ENCODE results near the gene RPS19. TPM values are rescaled to one million over a fixed set of nuclear protein-coding genes. Genes with fewer than 3 reads are reported as not detected.

Gene RPS19
- total RNA-seq, 1 experiment from 2014 or later, result 2,593 TPM

GRCh38 chr19:41816761-41817160 lies 43.3 kb upstream of the RPS19 start:
- POLR2A ChIA-PET (ENCODE audit: unreplicated experiment), result no interaction called here
- H2AFZ ChIP-seq, result no peak overlapping the region
- CTCF ChIA-PET, result interaction anchor here (0.7 kb wide), 1 partner anchor 64 kb away, joined by 4 read pairs; no protein-coding TSS in a partner anchor
- H3F3A ChIP-seq (ENCODE audit: insufficient read depth, low read depth), result no peaks in the 10 kb centered on the region; the same call in 1 of the 2 replicates
- no TSS peak for BruUV-seq (replicated peaks)
- H3K79me2 ChIP-seq (ENCODE audit: low read depth), result no peaks in the 10 kb centered on the region
- H3K36me3 ChIP-seq (ENCODE audit: low read depth), result no peaks in the 10 kb centered on the region
- no peak for DNase-seq
- no peaks in the 10 kb centered on the region for H3K4me1 ChIP-seq (replicated peaks; ENCODE audit: insufficient read depth)
- H4K20me1 ChIP-seq (ENCODE audit: insufficient read depth), result no peaks in the 10 kb centered on the region
- no peak overlapping the region for H3K4me3 ChIP-seq
- intact Hi-C loops (cut with micrococcal nuclease; ENCODE audit: unreplicated experiment), result no loop called here
- H3K4me2 ChIP-seq, result no peak overlapping the region
- no peak overlapping the region for H3K27ac ChIP-seq
- no peaks in the 10 kb centered on the region for H3K27me3 ChIP-seq (ENCODE audit: insufficient read depth, low read depth)
- no peaks in the 10 kb centered on the region for H3K9me3 ChIP-seq (ENCODE audit: insufficient read depth, low read depth)
- H3K9me2 ChIP-seq (ENCODE audit: insufficient read depth), result no peaks in the 10 kb centered on the region
- TF ChIP-seq EZH2 (IDR thresholded peaks at IDR 0.05; ENCODE audit: low read depth) (no peak), CTCF (conservative IDR thresholded peaks at IDR 0.05) (no peak)

DNA sequence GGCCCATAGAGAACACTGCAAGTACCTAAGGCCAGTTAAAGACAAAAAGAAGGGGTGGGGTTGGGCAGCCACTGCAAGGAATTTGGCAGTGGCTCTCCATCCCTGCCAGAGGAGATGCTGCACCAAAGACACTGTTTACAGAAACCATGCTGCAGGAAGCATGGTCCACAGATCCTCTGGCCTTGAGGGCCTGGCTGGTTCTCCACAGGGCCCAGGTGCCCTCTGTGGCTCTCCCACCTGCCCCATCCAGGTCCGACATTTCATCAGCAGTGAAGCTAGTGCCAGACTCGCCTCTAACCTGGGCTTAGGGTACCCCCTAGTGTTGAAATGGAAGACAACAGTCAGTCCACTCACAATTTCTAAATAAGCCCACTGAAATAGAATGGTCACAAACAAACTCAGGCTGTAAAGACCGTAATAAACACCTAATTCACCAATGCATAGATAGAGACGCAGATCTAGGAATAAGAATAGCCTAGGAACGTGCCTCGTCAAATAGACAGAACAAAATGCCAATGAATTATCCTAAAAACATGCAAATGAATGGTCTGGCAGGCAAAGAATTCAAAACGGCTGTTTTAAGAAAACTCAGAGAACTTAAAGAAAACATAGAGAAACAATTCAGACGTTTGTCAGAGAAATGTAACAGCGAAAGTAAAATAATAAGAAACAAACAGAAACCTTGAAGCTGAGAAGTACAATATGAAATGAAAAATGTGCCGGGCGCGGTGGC lies 38.9 kb upstream of the RPS19 start:
- intact Hi-C loops (cut with micrococcal nuclease; ENCODE audit: unreplicated experiment), result loop anchor here (2.0 to 5.0 kb wide), 3 partner anchors 74 to 374 kb away; no protein-coding TSS in a partner anchor
- no peaks in the 10 kb centered on the region; the same call in 1 of the 2 replicates for H3F3A ChIP-seq (ENCODE audit: insufficient read depth, low read depth)
- POLR2A ChIA-PET (ENCODE audit: unreplicated experiment), result no interaction called here
- H3K27ac ChIP-seq, result no peak overlapping the region
- no peaks in the 10 kb centered on the region for H3K79me2 ChIP-seq (ENCODE audit: low read depth)
- 0 out of 2 replicates have a peak, but pooled peaks cover 5% of the 10 kb centered on the region for H3K27me3 ChIP-seq (ENCODE audit: insufficient read depth, low read depth)
- CTCF ChIA-PET, result interaction anchor here (0.6 to 0.9 kb wide), 3 partner anchors 26 to 180 kb away, joined by 3 to 5 read pairs (median 4); no protein-coding TSS in a partner anchor
- no peaks in the 10 kb centered on the region for H3K9me3 ChIP-seq (ENCODE audit: insufficient read depth, low read depth)
- BruUV-seq (replicated peaks), result no TSS peak
- no peak overlapping the region for H2AFZ ChIP-seq
- peak; percentile 45 to 47 for DNase-seq
- TF ChIP-seq EZH2 (IDR thresholded peaks at IDR 0.05; ENCODE audit: low read depth), result no peak
- TF ChIP-seq CTCF (conservative IDR thresholded peaks at IDR 0.05), result peak; percentile 87
- H4K20me1 ChIP-seq (ENCODE audit: insufficient read depth), result no peaks in the 10 kb centered on the region
- no peaks in the 10 kb centered on the region for H3K36me3 ChIP-seq (ENCODE audit: low read depth)
- no peak overlapping the region for H3K4me3 ChIP-seq
- no peaks in the 10 kb centered on the region for H3K4me1 ChIP-seq (replicated peaks; ENCODE audit: insufficient read depth)
- no peak overlapping the region for H3K4me2 ChIP-seq
- H3K9me2 ChIP-seq (ENCODE audit: insufficient read depth), result no peaks in the 10 kb centered on the region

DNA sequence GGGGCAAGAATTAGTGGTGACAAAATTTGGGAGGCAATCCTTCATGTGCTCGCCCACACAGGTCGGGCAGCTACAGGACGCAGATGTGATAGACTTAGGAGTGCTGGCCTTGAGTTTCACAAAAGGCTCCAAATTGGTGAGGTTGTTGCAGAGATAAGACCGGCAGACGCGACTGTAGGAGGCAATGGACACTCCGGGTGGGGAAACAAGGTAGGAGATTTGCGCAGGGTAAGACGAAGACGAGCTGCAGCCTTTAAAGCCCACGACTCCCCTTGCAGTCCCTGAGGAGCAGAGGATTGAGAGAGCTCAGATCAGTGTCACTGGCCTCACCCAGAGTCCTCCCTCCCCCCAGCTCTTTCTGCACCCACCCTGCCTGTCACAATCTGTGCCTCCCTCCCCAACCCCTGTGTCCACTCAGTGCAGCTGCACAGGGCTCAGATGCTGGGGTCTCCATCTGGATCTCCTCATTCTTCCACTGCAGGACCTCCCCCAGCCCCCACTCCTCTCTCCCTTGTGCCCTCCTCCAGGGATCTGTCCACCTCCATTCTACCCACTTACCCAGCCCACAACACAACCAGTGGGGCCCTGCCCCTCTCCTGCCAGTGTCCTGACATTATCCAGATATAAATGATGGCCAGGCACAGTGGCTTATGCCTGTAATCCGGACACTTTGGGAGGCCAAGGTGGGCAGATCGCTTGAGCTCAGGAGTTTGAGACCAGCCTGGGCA lies 21.9 kb upstream of the RPS19 start:
- Histone ChIP-seq H3K79me2 (ENCODE audit: low read depth) (no peaks in the 10 kb centered on the region), H3K9me3 (ENCODE audit: insufficient read depth, low read depth) (no peaks in the 10 kb centered on the region), H3K27ac (no peak overlapping the region), H3K4me3 (no peak overlapping the region), H3K36me3 (ENCODE audit: low read depth) (no peaks in the 10 kb centered on the region), H3K4me2 (no peak overlapping the region), H3K27me3 (ENCODE audit: insufficient read depth, low read depth) (peaks cover 20% of the 10 kb centered on the region; the same call in 1 of the 2 replicates), H3K9me2 (ENCODE audit: insufficient read depth) (no peaks in the 10 kb centered on the region), H3F3A (ENCODE audit: insufficient read depth, low read depth) (no peaks in the 10 kb centered on the region), H2AFZ (no peak overlapping the region), H3K4me1 (replicated peaks; ENCODE audit: insufficient read depth) (no peaks in the 10 kb centered on the region), H4K20me1 (ENCODE audit: insufficient read depth) (no peaks in the 10 kb centered on the region)
- TF ChIP-seq EZH2 (IDR thresholded peaks at IDR 0.05; ENCODE audit: low read depth) (no peak), CTCF (conservative IDR thresholded peaks at IDR 0.05) (no peak)
- no TSS peak for BruUV-seq (replicated peaks)
- intact Hi-C loops (cut with micrococcal nuclease; ENCODE audit: unreplicated experiment), result no loop called here
- POLR2A ChIA-PET (ENCODE audit: unreplicated experiment), result no interaction called here
- DNase-seq, result no peak
- CTCF ChIA-PET, result interaction anchor here (0.7 kb wide), 1 partner anchor 35 kb away, joined by 3 read pairs; no protein-coding TSS in a partner anchor

Data from PC-9 (cell line).